Stimulated activated CD4-positive, alpha-beta T cell treated with anti-CD3 and anti-CD28 coated beads, Interleukin-2, amount 100 ng/mL, for 4 hours (primary cell): ENCODE results near the gene CXCR5.

Experiments used
- DNase-seq: peaks from one replicate; pipeline ENCODE4 v3.0.0-alpha.2; 2020; ENCODE audit warnings: low read depth

CXCR5 gene

DNA sequence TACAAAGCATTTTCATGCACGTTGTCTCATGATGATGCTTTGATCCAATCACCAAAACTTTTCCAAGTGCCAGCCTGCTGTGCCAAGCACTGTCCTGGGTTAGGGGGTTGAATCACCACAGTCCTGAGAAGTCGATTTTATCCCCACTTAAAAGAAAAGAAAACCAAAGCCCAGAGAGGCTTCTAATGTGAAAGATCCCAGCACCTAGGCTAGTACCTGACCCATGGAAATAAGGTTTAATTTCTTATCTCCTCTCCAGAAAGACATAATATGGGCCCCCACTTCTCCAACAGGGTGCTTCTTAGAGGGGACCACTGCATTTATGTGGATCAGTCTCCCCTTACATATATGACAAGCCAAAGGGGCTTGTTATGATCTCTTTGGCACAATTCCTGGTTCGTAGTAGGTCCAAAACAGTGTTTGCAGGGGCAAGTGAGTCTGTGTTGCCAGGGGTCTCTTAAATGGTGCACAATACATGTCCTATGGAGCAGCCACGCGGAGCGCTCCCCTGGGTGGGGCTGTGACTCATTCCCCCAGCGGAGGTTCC, 43.9 kb downstream of the CXCR5 start:
- DNase-seq = no peak

DNA sequence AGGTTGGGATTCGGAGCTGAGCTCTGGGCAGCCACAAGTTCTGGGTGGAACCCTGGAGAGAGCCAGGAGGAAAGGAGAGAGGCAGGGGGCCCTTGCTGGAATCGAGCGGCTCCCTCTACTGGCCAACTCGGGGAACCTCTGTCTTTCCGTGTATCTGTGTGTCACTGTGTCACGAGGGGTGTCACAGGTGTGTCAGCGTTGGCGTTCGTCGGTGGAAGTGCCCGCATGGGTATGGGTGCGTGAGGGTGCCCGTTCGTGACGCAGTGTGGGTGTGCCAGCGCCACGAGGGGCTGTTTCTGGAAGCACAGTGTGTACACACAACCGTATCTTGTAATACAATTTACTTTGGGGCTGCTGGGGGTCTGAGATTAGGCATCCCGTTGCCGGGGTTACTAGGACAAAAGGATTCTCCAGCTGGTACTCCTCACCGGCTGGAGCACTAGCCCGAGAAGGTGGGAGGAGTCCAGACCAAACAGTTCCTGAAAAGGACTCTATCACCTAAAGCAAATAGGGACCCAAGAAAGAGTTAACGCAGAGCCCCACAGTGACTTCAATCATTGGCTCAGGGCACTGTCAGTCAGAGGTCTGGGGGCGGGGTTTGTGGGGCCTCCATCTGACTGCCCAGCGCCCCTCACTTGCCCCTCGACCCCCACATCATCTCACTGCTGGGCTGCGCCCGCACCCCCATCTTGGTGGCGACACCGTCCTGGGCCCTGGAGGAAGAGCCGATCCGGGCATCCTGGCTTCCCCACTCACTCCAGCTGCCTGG, 44.6 kb downstream of the CXCR5 start:
- peak; percentile 93 for DNase-seq

DNA sequence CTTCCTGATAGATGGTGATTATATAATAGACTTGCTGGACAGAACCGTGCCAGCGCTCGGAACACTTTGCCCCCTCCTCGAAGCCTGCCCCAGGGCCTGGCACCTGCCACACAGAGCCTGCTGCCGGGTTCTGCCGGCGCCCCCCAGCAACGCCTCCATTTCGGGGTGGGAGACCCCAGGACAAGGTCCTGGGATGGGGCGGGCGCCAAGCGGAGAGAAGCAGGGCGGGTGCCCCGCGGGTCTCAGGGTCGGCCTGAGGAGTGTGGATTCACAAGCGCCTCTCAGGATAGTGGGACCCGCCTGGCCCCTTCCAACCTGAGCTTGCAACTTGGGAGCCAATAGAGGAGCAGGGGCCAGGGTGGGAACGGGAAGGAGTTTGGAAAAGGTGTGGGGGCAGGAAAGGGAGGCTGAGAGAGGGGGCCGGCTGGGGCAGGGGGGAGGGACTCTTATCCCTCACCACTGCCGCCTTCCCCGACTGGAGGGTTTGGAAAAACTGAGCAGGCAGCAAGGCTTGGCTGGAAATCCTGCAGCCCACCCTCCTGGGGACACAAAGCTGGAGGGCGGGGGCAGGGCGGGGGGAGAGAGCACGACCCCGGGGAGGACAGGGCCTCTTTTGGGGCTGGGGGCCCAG, 45.3 kb downstream of the CXCR5 start:
- no peak for DNase-seq

DNA sequence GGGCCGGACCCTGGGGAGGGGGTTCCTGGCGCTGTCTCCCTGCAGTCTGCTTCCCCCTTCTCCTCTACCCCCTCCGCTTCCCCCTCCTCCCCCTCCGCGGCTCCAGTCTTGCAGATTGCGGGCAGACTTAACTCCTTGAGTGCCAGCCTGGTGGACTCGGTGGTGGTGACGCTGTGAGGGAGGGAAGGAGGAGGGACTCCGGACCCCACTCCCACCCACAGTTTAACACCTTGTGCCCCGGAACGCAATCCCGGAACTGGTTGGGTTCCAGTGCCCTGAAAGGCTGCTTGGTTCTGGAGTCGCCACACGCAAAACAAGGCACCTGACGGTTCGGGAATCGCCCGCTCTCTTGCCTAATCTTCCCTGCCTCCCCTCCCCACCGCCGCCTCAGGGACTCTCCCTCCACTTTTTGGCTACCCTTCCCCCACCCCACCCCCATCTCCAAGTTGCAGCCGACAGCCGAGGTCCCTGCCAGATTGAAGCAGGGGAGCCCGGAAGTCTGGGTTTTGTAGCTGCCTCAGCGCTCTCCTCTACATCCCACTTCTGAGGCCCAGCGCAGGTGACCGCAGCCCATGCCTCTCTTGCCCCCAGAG, 45.9 kb downstream of the CXCR5 start:
- peak; percentile 56 for DNase-seq

DNA sequence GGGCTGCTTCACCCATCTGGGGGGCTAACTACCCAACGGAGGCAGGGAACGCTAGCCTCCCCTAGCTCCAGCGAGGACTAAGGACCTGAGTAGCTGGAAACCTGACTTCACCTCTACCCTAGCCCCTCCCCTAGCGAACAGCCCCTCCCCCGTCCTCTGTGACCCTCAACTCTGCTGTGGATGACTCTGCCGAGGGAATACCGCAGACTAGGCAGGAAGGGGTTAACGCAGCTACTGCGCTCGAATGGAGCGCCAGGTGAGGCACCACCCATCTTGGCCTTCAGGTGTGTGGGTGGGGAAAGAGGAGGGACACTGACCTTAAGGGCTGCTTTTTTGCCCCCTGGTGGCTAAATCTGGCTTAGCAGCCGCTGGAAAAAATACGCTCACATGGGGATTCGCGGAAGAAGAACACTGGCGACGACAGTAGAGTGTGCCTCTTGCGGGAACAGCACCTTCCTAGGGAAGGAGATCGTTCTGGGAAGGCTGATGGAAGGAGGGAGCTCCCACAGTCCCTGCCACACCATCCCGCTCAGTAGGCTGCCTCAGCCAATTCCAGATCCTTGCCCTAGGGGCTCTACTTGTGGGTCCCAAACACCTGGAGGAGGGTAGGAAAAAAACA, 46.5 kb downstream of the CXCR5 start:
- peak; percentile 76 for DNase-seq

DNA sequence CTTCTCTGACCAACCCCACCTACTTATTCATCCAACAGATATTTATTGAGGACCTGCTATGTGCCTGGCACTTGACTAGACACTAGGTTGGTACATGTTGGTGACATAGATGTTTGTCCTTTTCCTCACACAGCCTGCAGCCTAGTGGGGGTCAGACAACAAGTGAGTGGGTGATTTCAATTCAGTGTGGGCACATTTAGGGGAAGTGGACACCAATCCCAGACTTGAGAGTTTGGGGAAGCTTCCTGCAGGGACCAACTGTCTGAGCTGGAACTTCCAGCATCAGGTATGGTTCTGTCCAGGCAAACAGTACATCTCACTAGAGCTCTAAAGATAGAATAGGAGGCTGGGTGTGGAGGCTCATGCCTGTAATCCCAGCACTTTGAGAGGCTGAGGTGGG, 47.9 kb downstream of the CXCR5 start:
- DNase-seq = no peak

DNA sequence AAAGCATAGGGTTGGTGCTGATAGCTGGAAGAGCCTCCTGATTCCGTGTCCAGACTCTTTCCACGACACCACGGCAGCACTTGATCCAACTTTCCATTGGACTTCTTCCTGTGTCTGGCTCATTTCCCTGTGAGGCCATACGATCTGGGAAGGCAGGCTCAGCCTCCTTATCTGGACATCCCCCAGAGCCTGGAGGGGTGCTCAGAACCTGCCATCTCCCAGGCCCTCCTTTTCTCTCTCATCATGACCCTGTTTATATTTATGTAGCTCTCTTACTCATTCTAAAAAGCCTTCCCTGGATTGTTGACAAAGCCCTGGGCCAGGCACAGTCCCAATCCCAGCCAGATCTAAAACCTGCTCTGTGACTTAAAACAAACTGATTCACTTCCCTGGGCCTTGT, 49.8 kb downstream of the CXCR5 start:
- DNase-seq = no peak

DNA sequence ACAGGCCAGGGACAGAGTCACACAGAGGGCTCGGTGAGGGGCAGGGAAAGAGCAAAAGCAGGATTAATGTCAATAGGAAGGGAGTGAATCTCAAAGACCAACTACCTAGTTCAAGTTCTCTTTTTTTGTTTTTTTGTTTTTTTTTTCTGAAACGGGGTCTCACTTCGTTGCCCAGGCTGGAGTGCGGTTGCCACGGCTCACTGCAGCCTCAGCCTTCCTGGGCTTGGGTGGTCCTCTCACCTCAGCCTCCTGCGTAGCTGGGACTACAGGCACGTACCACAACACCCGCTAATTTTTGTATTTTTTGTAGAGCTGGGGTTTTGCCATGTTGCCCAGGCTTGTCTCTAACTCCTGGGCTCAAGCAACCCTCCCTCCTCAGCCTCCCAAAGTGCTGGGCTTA, 51.7 kb downstream of the CXCR5 start:
- no peak for DNase-seq

DNA sequence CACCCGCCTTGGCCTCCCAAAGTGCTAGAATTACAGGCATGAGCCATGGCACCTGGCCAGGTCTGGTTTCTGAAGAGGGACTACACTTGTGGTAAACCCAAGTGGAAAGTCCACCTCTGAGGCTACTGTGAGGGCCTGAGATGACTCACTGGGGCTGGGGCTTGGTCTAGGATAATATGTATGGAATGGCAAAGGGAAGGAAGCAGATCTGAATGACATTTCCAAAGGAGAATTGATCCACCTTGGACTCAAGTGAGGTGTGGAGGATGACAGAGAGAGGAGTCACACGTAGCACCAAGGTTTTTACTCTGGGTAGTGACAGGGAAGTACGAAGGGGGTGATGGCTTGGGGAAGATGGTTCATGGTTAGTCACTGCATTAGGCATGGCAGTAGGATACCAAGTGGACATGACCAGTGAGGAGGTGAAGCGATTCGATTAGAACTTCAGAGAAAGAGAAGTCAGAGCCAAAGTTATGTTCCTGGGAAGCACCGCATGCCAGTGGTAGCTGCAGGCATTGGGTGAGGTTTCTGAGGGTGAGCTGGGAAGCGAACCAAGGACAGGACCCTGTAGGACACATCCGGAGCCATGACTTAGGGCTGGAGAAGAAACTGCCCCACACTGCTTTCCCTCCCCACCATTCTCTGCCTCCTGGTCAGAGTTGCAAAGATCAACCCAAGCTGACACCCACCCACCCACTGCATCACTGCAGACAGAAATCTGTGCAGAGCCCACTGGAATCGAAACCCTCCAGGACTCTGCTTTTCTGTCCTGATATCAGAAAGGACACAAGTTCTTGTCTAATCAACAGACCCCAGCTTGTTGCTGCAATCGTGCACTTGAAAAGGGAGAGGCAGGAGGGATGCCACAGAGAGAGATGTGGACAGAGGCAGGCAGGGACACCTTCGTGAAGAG, 55.1 kb downstream of the CXCR5 start:
- no peak for DNase-seq

DNA sequence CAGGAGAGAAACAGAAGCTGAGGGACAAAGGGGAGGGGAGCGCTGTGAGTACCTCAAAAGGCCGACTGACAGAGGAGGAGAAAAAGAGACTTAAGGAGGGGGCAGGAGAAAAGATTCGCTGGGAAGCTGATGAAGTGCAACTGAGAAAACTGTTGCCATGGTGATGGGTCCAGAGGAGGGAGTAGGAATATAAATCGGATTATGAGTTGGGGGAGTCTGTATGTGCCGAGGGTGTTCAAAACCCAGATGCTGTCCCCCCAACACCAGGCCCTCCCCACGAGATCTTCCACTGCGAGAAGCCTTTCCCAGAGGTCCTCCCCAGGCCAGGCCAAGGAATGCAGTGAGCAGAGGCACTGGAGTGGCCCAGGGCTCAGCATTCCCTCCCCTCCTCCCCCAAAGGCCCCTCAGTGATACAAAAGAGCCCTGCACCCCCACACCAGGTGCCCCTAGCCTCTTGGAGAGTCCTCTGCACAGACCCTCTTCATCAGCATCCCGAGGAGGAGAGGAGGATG, 55.8 kb downstream of the CXCR5 start:
- no peak for DNase-seq

DNA sequence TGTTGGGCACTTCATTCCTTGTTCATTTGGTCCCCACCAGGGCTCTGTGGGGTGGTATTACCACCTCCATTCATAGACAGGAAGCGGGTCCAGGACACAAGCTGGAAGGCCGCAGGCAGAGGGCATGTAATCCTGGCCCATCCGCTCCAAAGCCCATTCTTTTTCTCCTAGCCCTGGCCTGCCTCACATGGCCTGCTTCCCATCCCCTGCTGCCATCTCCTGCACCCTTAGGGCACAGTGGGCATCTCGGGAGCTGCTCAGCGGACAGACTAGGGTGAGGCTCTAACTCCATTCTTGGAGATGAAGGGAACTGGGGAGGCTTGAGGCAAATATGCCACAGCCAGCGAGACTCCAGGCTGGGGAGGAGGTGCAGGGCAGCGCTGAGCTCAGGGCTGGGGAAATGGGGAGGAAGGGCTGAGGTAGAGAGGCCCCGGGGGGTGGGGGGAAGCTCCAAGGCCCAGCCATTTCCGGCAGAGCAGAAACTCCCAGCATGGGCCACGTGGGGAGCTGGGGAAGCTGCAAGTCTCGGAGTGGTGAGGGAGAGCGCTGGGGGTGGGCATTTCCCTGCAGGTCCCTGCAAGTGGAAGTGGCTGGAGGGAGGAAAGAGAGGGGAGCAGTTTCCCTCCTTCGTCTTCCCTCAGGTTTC, 56.4 kb downstream of the CXCR5 start:
- DNase-seq = peak; percentile 41

DNA sequence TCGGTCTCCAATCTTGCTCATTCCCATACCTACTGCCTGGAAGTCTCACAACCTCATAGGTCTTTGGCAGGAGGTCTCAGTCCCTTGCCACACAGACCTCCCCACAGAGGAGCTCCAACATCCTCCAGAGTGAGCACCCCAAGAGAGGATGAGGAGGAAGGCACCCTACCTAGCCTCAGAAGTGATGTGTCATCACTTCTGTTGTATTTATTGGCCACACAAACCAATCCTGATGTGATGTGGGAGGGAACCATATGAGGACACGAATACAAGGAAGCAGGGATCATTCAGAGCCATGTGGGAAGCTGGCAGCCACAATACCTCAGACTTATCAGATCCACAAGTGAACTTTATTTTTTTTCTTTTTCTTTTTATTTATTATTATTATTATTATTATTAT, 63.4 kb downstream of the CXCR5 start:
- DNase-seq = no peak
